Brain microvascular endothelial cell (primary cell): ENCODE data around the gene KRT9.

Source experiments
- DNase-seq: peaks from one replicate; pipeline ENCODE4 v3.0.0-alpha.2; 2020
- H3K27ac ChIP-seq: fragments of 250-450 bp; sonication (Bioruptor Pico); 2 replicates; pipeline ENCODE4 v1.5.1; 2020; ENCODE audit warnings: mild to moderate bottlenecking, moderate library complexity
- H3K27me3 ChIP-seq: fragments of 250-450 bp; sonication (Bioruptor Pico); replicated peaks from 2 replicates; pipeline ENCODE4 v1.5.1; 2020; ENCODE audit warnings: mild to moderate bottlenecking
- H3K36me3 ChIP-seq: fragments of 250-450 bp; sonication (Bioruptor Pico); replicated peaks from 2 replicates; pipeline ENCODE4 v1.5.1; 2020; ENCODE audit warnings: mild to moderate bottlenecking
- H3K4me3 ChIP-seq: 2 replicates; pipeline ENCODE4 v1.5.1; 2011; ENCODE audit warnings: low read depth, mild to moderate bottlenecking, control low read depth, low read length, moderate library complexity
- in situ Hi-C: cut with HindIII; loops from 2 replicates; pipeline ENCODE4 v1.10.0; 2017; ENCODE audit warnings: low sequenced_read_pairs, low pct_ligation_motif_present
- TF ChIP-seq, protein P1 (sequence below): IDR thresholded peaks from 2 replicates; pipeline ENCODE4 v1.5.1; 2011; ENCODE audit warnings: low read depth, mild to moderate bottlenecking, moderate library complexity, low read length, control low read depth, inconsistent platforms; ENCODE audit errors: missing control alignments

Gene KRT9

GRCh38 chr17:41555105-41555887, 16.6 kb downstream of the KRT9 start:
- in situ Hi-C loops, result no loop called here
- H3K36me3 ChIP-seq, result no peaks in the 10 kb centered on the region
- DNase-seq, result no peak
- H3K27ac ChIP-seq, result no peak overlapping the region
- TF ChIP-seq, protein P1, sequence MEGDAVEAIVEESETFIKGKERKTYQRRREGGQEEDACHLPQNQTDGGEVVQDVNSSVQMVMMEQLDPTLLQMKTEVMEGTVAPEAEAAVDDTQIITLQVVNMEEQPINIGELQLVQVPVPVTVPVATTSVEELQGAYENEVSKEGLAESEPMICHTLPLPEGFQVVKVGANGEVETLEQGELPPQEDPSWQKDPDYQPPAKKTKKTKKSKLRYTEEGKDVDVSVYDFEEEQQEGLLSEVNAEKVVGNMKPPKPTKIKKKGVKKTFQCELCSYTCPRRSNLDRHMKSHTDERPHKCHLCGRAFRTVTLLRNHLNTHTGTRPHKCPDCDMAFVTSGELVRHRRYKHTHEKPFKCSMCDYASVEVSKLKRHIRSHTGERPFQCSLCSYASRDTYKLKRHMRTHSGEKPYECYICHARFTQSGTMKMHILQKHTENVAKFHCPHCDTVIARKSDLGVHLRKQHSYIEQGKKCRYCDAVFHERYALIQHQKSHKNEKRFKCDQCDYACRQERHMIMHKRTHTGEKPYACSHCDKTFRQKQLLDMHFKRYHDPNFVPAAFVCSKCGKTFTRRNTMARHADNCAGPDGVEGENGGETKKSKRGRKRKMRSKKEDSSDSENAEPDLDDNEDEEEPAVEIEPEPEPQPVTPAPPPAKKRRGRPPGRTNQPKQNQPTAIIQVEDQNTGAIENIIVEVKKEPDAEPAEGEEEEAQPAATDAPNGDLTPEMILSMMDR, result no peak
- peaks cover 1% of the 10 kb centered on the region for H3K27me3 ChIP-seq
- H3K4me3 ChIP-seq, result no peak overlapping the region

GRCh38 chr17:41553987-41554680, 17.7 kb downstream of the KRT9 start:
- H3K27me3 ChIP-seq, result peaks cover 1% of the 10 kb centered on the region
- H3K27ac ChIP-seq, result no peak overlapping the region
- TF ChIP-seq, protein P1, result no peak
- DNase-seq, result no peak
- H3K4me3 ChIP-seq, result no peak overlapping the region
- in situ Hi-C loops, result no loop called here
- no peaks in the 10 kb centered on the region for H3K36me3 ChIP-seq

DNA sequence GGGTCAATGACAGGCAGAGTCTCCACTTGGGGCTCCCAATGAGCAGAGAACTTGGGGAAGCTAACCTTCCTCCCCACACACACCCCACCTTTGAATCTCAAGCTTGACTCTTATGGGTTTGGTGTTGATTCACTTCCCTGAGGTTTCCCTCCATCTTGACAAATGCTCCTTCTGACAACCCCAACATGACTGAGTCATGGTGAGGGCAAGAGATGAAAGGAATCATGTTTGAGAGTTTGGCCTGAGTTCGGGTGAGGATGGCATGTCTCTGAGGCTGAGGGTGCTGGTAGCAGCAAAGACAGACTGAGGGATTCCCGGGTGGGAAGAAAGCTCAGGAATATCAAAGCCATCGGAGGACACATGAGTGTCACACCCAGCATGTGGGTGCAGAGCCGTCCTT, 18.7 kb downstream of the KRT9 start:
- H3K4me3 ChIP-seq, result no peak overlapping the region
- no peak for DNase-seq
- in situ Hi-C loops, result no loop called here
- H3K27me3 ChIP-seq, result peaks cover 1% of the 10 kb centered on the region
- no peak overlapping the region for H3K27ac ChIP-seq
- TF ChIP-seq, protein P1, result no peak
- no peaks in the 10 kb centered on the region for H3K36me3 ChIP-seq

GRCh38 chr17:41552455-41552854, 19.4 kb downstream of the KRT9 start:
- Histone ChIP-seq H3K27ac (no peak overlapping the region), H3K4me3 (no peak overlapping the region), H3K36me3 (no peaks in the 10 kb centered on the region), H3K27me3 (peaks cover 1% of the 10 kb centered on the region)
- in situ Hi-C loops, result no loop called here
- TF ChIP-seq, protein P1, result no peak
- DNase-seq, result no peak

GRCh38 chr17:41551365-41551764, 20.5 kb downstream of the KRT9 start:
- peaks cover 1% of the 10 kb centered on the region for H3K27me3 ChIP-seq
- H3K4me3 ChIP-seq, result no peak overlapping the region
- in situ Hi-C loops, result no loop called here
- no peak overlapping the region for H3K27ac ChIP-seq
- DNase-seq, result no peak
- no peaks in the 10 kb centered on the region for H3K36me3 ChIP-seq
- TF ChIP-seq, protein P1, result no peak

GRCh38 chr17:41549596-41550039, 22.2 kb downstream of the KRT9 start:
- Histone ChIP-seq H3K36me3 (no peaks in the 10 kb centered on the region), H3K27ac (no peak overlapping the region), H3K27me3 (no peaks in the 10 kb centered on the region), H3K4me3 (no peak overlapping the region)
- no peak for DNase-seq
- in situ Hi-C loops, result no loop called here
- TF ChIP-seq, protein P1, result no peak
